Measurements from ENCODE around the gene JSRP1.
A peak's percentile ranks its signal among the peaks of the same experiment; 100 is the strongest.

JSRP1 gene

DNA sequence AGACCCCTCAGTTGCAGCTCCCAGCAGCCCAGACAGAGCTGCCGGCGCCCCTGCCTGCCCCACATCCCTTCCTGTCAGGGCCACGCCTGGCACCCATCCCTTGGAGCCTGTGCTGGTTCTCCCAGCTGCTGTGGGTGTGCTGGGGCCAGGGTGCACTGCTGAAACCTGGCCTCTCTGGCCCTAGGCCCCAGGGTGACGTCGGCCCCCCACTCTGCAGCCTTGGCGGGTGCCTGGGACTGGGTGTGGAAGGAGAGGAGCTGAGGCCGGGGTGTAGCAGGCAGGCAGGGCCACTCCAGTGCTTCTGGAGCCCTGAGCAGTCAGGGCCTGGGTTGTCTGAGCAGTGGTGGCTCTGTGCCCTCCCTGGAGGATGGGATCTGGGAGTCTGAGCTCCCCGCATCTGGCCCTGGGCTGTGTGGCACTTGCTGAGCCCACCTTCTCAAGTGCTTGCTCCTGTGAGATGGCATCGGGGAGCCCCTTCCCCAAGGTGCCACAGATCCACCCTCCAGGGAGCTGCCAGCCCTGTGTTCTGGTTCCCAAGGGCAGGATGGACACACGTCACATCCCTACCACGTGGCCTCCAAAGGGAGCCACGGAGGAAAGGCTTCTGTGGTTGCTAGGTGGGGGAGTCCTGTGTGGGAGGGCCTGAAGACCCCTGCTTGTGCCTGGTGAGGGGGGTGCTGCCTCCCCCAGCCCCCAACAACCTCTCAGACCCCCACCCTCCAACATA, 25.2 kb downstream of the JSRP1 start:
- no peak for DNase-seq

DNA sequence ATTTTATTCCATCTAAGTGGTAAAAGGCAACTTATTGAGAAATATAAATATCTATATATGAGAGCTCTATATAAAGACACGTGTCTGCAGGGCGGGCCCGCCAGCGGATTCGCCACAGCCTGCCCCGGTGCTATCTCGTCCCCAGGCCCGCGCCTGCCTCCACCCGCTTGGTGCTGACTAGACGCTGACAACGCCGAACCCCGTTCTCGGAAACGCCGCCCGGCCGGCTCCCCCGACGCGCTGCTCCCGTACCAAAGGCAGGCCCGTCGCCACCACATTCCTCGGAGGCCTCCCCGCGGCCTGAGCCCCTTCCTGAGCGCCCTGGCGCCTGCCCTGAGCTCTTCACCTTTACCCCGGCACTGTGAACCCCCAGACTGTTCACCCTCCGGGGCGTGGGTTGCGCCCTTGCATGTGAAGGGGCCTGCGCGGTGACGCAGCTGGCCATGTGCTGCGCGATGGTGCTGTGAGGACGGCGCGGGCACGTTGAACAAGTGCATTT, 26.1 kb downstream of the JSRP1 start:
- DNase-seq: no peak

DNA sequence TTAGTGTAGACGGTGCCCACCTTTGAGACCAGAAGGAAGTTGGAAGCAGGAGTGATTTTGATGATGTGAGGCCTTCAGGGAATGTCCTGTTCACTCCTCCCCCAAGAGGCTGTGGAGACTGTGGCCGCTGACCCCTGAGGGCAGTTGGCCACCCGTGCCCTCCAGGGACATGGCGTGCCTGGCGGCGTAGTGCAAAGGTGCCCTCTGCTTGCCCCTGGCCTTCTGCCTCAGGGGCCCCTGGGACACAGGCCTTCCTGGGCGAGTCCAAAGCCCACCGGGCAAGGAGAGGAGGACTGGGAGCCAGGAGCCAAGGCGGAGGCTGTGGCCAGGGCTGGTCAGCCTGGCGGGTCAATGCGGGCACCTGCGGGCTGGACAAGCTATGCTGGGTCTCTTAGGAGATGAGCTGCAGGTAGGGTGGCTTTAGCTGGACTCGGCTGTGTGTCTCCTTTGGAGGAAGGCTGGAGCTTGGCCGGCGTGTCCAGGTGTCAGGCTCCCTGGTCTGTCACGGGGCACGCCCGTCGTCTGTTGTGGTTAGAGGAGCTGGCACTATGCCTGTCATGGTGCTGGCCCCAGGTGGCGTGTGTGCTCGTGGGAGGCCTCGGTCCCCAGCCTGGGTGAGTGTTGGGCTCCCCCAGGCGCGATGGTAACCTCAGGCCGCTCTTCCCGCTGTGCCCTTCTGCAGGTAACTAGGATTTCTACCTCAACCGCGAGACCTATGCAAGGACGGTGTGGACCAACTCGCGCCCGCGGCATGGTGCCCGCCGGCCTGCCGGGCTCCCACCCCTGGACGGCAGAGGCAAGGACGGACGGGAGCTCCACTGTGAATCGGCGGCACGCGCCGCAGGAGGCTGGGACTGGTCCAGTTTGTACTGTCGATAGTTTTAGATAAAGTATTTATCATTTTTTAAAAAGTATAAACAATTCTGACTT, 26.8 kb downstream of the JSRP1 start:
- DNase-seq: no peak

DNA sequence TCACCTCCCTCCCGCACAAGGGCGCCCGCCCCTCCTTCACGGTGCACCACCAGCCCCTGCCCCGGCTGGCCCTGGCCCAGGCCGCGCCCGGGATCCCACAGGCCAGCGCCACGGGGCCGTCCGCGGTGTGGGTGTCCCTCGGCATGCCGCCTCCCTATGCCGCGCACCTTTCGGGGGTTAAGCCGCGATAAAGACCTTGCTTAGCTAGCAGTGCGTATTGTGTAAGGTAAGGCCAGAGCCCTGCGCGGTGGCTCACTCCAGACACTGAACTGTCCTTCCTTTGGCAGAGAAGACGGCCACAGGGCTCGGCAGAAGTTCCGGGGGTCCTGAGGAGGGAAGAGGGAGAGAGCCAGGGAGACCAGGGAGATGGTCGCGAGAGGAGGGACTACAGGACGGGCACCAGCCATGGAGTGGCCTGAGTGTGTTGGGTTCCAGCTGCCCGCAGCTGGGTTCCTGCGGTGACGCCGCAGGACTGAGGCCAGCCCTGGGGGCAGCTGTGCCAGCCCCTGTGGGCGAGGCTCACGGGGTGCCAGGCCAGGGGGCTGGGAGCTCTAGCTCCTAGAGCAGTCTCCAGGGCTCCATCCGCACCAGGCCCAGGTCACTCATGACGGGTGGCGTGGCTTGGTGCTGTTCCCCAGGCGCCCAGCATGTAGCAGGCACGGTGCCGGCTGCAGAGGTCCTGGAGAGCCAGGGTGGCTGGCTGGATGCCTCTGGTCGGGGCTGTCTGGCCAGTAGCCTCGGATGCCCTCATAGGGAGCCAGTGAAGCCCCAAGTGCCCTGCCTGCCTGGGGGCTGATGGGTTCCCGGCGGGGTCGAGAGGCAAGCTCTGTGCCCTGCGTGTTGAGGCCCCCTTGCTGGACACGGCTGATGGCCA, 27.8 kb downstream of the JSRP1 start:
- DNase-seq: no peak

DNA sequence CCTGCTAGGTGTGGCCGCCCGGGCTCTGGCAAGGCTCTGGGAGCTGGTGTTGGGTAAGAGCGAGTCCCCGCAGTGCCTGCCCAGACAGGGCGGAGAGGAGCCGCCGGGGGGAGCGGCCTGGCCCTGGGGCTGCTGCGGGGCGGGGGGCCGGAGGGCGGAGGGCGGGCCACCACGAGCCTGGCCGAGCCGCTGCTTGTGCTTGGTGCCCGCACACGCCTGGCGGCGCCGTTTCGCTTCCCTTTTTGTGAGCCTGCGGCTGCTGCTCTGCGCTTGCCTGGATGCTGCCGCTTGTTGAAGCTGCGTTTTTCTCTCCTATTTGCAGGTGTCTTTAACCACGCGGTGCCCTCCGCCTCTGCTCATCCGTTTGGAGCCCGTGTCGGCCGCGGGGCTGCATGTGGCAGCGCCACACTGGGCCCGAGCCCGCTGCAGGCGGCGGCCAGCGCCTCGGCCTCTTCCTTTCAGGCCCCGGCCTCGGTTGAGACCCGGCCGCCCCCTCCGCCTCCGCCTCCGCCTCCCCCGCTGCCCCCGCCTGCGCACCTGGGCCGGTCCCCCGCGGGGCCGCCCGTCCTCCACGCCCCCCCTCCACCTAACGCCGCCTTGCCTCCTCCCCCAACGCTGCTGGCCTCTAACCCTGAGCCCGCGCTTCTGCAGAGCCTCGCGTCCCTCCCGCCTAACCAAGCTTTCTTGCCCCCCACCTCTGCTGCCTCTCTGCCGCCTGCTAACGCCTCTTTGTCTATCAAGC, 28.6 kb downstream of the JSRP1 start:
- DNase-seq: no peak

DNA sequence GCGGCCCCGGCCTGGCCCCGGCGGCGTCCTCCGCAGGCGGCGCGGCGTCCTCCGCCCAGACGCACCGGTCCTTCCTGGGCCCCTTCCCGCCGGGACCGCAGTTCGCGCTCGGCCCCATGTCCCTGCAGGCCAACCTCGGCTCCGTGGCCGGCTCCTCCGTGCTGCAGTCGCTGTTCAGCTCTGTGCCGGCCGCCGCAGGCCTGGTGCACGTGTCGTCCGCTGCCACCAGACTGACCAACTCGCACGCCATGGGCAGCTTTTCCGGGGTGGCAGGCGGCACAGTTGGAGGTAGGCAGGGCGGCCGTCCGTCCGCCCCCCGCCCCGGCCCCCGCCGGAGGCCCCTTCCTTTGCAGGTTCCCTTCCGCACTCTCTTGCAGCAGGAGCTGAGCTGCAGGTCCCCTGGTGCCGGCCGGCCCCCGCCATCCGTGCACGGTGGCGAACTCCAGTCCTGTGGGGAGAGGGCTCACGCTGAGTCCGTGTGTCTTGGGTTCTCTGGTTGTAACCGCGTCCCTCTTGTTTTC, 29.3 kb downstream of the JSRP1 start:
- DNase-seq: no peak

DNA sequence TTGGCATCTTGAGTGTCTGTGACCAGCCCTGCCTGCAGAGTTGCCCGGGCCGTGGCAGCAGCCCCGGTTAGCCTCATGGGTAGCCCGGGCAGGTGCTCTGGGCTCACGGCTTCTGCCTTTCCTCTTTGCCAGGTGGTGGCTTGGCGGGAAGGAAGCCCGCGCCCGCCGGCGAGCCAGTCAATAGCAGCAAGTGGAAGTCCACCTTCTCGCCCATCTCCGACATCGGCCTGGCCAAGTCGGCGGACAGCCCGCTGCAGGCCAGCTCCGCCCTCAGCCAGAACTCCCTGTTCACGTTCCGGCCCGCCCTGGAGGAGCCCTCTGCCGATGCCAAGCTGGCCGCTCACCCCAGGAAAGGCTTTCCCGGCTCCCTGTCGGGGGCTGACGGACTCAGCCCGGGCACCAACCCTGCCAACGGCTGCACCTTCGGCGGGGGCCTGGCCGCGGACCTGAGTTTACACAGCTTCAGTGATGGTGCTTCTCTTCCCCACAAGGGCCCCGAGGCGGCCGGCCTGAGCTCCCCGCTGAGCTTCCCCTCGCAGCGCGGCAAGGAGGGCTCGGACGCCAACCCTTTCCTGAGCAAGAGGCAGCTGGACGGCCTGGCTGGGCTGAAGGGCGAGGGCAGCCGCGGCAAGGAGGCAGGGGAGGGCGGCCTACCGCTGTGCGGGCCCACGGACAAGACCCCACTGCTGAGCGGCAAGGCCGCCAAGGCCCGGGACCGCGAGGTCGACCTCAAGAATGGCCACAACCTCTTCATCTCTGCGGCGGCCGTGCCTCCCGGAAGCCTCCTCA, 30.0 kb downstream of the JSRP1 start:
- DNase-seq: no peak

DNA sequence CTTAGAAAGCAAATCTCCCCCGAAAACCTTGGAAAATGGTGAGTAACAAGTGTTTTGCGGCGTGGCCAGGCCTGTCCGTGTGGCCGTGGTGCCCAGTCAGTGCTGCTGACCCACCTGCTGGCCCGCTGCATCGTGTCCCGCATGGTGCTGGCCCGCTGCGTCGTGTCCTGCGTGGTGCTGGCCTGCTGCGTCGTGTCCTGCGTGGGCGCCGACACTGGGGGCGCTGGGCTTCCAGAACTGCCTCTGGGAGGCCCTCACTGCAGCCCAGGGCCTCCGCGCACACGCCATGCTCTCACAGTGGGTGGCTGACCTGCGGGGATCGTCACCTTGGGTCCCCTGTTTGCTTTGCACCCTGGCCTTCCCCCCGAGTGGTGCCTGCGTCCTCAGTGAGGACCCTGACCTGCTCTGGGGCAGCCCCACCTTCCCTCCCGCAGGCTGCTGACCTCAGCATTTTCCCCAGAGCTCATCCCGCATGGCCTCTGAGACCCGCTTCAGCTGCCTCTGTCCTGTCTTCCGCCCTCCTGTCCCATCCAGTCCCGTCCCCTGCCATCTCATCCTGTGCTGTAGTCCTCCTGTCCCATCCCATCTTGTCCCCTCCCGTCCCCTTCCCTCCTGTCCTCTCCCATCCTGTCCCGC, 30.7 kb downstream of the JSRP1 start:
- no peak for DNase-seq

DNA sequence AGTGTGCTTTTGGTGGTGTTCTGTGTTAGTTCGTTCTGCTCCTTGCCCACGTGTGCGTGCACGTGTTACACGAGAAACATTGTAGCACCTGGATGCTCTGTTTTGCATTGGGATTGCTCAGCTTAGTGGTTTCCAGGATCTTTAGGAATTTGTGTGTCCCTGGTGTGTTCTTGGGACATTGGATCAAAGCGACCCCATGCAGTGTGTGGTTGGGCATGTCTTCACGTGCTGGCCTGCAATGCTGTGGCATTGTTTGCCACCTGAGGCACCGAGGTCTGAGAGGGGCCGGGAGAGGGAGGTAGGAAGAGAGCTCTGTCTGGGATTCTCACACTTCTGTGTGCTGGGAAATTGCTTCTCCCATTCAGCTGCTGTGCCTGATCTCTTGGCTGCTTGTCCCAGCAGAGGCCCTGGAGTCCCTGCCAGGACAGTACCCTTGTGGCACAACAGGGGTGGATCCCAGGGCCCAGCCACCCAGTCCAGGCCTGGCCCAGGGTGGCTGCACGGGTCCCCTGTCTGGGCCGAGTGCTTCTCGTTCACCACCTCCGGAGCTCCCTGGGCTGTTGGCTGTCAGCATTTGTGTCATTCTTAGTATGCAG, 31.4 kb downstream of the JSRP1 start:
- no peak for DNase-seq

DNA sequence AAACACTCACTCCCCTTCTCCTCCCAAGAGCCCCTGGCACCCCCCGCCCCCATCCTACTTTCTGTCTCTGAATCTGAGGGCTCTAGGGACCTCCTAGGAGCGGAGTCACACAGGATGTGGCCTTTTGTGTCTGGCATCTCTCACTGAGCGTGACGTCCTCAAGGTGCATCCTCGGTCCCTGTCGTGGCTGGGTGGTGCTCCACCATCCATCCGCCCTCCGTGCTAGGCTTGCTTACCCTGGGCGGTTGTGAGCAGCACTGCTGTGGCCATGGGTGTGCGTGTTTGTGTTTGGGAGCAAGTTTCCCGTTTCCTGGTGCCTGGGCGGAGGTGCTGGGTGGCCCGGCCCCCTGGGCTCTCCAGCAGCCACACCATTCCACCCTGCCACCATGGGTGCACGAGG, 32.3 kb downstream of the JSRP1 start:
- DNase-seq: no peak

DNA sequence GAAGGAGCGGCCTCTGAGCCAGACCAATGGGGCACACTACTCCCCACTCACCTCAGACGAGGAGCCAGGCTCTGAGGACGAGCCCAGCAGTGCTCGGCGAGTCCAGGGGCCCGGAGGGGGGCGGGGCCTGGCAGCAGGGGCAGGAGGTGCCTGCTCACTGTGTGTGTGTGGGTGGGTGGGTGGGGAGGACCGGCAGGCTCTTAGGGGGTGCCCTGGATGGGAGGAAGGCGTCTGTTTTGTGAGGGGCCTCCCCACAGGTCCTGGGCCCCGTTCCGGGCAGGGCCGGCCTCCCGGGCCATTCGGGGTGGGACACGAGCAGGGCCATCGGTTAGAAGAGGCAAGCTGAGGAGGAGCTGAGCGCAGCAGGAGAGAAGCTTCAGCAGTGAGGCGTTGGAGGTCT, 32.8 kb downstream of the JSRP1 start:
- DNase-seq: no peak

DNA sequence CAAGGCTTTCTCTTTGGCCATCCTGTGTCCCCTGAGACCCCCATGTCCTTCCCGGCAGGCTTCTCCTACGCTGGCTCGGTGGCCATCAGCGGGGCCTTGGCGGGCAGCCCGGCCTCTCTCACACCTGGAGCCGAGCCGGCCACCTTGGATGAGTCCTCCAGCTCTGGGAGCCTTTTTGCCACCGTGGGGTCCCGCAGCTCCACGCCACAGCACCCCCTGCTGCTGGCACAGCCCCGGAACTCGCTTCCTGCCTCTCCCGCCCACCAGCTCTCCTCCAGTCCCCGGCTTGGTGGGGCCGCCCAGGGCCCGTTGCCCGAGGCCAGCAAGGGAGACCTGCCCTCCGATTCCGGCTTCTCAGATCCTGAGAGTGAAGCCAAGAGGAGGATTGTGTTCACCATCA, 34.3 kb downstream of the JSRP1 start:
- DNase-seq: no peak

DNA sequence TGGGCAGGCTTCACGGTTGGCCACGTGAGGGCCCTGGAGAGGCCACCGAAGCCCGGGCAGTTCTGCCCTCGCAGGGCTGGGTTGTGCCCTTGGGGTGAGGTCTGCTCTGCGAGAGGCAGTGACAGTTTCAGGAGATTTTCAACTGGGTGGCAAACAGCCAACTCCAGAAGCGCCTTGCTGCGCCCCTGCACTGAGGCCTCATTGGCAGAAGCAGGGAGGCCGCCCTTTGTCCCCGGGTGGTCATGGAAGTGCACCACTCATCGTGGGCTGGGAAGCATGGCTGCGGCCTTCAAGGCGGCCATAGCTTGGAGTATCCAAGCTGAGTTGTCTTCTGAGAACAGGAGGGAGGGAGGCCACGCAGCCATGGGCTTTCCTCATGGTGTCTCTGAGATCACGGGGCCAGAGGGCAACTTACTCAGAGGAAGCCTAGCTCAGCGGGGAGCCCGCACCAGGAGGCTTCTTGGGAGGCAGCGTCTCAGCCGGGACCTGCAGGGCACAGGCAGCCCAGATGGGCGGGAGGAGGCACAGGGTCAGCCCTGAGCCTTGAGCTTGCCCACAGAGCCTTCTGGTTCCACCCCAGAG, 34.9 kb downstream of the JSRP1 start:
- no peak for DNase-seq

DNA sequence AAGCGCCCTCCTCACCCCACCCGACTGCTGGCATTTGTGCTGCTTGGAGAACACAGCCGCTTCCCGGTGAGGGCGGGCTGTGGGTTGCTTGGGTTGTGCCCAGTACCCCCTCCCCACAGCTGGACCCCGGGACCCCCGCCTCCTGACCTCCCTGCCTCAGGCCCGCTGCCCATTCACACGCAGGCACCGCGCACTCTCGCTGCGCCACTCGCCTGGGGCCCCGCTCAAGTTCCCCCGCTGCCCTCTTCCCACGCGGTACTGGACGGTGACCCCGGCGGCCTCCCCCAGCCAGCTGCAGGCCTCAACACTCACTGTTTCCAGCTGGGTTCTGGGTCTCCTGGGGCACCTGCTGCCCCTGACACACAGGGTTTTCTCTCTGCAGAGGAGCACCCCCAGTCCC, 36.5 kb downstream of the JSRP1 start:
- no peak for DNase-seq

DNA sequence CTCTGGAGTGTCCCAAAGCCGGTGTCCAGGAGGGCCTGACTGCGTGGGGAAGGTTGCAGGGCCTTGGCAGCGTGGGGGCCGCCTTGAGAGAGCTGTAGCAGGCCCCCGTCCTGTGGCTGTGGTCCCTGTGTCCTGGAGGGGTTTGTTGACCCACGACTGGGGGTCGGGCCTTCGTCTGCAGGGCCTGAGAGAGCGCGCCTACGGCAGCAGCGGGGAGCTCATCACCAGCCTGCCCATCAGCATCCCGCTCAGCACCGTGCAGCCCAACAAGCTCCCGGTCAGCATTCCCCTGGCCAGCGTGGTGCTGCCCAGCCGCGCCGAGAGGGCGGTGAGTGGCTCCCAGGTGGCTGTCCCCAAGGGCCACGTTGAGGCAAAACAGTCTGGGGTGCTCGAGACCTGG, 38.6 kb downstream of the JSRP1 start:
- no peak for DNase-seq

DNA sequence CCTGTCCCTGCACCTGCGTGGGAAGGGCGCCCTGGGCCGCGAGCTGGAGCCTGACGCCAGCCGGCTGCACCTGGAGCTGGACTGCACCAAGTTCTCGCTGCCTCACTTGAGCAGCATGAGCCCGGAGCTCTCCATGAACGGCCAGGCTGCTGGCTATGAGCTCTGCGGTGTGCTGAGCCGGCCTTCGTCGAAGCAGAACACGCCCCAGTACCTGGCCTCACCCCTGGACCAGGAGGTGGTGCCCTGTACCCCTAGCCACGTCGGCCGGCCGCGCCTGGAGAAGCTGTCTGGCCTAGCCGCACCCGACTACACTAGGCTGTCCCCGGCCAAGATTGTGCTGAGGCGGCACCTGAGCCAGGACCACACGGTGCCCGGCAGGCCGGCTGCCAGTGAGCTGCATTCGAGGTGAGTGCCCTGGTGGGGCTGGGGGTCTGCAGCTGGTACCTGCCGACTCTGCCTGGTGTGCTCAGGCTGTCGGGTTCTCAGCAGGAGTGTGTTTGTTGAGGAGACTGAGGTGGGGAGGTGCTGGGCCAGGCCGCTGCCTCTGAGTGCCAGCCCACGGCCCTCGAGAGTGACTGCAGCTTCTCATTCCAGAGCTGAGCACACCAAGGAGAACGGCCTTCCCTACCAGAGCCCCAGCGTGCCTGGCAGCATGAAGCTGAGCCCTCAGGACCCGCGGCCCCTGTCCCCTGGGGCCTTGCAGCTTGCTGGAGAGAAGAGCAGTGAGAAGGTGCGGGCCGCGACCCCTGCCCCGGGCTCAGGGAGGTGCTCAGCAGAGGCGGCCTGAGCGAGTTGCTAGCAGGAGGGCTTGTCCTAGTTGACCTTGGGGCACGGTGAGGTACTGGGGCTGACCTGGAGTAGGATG, 39.6 kb downstream of the JSRP1 start:
- no peak for DNase-seq

DNA sequence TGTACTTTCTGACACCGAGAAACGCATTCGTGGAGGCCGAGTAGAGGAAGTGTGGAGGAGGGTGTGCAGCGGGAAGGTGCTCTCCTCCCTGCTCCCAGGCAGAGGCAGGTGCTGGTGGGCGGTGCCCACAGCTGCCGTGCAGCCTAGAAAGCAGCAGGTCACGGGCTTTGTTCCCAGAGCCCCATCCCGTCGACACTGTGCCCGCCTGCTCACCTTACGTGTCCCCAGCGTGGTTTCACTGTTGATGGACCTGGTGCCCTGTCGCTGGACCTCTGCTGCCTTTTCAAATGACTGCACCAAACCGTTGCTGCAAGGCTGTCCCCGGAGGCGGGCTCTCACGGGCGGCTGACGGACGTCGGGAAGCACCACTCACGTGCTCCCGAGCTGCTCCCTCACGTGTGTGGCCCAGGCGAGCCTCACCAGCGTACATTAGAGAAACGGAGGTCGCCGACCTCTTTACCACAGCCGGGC, 40.9 kb downstream of the JSRP1 start:
- peak; percentile 53 for DNase-seq

DNA sequence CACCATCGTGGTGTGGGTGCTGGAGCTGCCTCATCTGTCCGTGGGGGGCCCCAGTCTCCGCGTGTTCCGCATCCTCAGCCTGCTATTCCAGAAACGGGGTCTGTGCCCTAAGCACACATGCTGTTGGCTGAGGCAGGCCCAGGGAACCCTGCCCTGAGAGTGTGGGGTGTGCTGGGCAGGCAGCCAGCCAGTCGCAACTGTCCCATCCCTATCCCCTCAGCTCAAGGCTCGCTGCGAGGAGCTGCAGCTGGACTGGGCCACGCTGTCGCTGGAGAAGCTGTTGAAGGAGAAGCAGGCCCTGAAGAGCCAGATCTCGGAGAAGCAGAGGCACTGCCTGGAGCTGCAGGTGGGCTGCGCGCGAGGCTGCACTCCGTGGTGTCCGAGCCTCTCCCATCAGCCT, 42.0 kb downstream of the JSRP1 start:
- no peak for DNase-seq

DNA sequence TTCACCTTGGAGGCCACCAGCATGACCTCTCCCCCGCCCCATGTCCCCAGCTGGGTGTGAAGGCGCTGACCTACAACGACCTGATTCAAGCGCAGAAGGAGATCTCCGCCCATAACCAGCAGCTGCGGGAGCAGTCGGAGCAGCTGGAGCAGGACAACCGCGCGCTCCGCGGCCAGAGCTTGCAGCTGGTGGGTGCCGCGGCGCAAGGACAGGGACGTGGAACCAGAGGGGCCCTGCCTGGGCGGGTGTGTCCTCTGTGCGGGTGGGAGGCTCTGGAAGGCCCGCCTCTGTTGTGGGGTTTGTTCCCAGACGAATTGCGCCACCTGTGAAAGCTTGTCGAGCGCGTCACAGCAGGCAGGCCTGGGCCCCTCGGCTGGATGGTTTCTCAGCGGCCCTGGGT, 42.4 kb downstream of the JSRP1 start:
- DNase-seq: no peak
